GM19099 (cell line): ENCODE data around the gene TBC1D9.

Source experiments
- POLR2A ChIP-seq: IDR thresholded peaks from 3 replicates; pipeline ENCODE4 v1.6.1; 2011; ENCODE audit warnings: low read depth; ENCODE audit not compliant: insufficient read length; ENCODE audit errors: extremely low read depth

Gene TBC1D9

DNA sequence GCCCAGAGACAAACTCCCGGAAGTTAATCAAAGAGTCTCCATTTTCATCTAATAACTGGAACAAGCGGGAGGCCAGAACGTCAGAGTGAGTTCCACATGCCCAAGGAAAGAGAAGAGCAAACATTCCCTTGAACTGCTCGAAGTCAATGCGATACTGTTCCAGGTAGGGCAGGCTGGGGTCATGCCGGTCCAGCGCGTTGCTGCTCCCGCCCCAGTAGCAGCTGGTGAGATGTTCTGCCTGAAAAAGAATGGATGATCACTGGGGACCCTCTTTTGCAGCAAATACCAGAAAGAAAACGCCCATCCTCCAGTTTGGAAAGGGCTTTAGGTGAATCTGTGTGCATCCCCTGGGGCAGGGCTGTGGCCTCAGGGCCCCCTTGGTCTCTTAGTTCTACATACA lies 122.2 kb downstream of the TBC1D9 start:
- no peak for TF ChIP-seq POLR2A

DNA sequence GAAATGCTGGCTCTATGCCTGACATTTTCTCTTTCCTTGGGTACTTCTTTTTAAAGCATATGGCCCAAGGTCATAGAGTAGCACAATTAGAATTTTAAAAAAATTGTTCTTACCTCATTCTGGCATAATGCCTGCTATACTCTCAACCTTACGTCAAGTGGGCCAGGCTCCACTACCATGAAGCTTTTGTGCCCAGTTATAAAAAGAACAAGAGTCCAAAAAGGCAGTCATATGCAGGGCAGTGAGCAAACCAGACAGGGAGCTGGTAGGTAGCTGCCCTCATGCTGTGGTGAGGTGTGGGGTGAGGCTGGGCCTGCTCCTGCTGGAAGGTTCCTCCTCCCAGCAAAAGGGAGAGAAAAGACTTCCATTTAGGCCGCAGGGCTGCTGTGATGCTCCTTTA lies 123.1 kb downstream of the TBC1D9 start:
- TF ChIP-seq POLR2A: no peak

DNA sequence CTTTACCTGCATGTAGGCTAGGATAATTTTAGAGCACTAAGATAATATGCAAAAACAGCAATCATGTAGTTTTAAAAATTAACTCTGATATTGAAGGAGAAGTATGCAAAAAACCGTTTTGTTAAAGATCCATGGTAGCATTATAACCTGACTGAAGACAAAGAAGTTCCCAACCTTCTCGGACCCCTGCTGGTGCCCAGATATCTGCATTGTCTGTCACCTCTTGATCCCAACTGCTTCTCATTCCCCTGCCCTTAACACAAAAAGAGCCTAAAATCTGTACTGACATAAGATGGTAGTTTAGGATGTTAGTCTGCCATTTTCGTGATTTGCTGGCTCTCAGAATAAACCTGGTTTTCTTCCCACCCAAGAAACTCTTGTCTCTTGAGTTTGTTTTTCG lies 125.9 kb downstream of the TBC1D9 start:
- no peak for TF ChIP-seq POLR2A

DNA sequence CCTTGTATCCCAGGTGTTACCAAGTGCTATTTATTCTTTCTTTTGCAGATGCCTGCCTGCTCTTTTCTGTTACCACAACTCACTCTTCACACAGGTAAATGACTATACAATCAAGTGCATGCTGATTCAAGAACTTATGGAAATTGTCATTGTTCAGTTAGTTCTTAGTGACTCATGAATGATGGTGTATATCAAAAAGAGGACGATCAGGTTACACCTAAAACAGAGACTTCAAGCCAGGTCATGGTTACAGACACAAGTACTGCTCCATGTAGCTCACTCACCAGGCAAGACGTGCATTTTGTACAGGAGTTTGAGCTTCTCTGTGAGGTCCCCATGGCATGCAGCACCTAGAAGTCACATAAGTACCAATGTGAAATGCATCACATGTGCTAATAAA lies 128.2 kb downstream of the TBC1D9 start:
- TF ChIP-seq POLR2A: no peak

DNA sequence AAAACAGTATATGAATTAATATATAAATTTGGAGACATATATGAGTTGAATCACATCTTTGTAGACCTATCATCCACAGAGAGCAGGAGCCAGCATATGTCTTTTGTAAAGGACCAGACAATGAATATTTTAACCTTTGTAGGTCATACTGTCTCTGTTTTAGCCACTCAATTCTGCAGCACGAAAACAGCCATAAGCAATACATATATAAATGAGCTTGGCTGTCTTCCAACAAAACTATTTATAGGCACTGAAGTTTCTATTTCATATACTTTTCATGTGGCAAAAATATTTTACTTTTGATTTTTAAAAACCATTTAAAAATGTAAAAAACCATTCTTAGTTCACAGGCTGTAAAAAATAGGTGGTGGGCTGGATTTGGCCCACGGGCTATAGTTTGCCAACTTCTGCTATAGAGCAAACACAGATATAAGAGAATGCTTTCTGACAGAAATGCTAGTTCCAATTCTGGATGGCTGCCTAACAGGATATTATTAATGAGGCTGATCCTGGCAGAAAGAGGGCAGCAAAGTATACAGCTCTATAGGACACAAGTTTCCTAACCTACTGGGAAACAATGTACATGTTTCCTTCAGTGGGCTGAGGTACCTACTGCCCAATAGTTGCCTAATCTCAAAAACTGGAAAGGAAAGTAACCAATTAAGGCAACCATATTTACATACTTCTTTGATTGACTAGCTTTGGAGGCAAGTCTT lies 129.4 kb downstream of the TBC1D9 start:
- TF ChIP-seq POLR2A: no peak

DNA sequence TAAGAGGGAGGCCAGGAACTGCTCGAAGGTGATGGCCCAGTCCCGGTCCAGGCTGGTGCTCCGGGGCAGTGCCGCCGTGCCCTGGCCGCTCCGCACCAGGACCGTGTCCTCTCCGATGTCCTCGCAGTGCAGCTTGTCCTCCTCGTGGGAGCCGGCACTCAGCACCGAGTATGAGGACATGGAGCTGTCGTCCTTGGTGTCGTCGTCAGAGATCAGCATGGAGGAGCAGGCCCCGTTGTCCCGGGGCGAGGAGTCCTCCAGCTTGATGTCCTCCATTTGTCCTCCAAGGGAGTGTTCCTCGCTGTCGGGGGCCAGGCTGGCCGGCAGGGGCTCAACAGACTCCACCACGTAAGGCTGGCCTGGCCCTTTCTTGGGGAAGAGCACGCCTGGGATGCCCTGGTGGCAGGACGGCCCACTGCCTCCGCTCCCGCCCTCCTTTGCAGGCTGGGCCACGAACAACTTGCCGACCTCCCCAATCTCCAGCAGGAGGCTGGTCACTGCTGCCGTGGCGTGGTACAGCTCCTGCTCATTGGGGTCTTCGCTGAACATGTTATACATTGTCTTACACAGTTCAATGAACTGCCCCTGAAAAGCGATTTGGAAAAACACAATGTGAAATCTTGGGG lies 133.7 kb downstream of the TBC1D9 start:
- TF ChIP-seq POLR2A: no peak

DNA sequence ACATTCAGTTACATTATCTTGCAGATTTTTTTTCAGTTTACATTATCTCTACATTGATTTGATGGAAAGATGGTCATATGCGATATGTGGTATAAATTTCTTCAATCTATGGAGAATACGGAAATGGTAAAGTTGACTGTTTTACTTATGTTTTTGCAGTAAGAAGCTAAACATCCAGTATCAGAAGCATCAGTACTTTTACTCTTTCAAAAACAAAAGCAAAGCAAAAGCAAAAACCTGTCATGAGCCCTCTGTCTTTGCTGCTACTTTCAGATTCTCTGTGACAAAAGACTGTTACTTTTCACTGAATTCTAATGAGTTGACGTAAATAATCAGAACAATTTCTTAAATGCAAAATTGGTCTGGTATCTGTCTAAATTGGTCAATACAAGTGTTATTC lies 135.0 kb downstream of the TBC1D9 start:
- no peak for TF ChIP-seq POLR2A

DNA sequence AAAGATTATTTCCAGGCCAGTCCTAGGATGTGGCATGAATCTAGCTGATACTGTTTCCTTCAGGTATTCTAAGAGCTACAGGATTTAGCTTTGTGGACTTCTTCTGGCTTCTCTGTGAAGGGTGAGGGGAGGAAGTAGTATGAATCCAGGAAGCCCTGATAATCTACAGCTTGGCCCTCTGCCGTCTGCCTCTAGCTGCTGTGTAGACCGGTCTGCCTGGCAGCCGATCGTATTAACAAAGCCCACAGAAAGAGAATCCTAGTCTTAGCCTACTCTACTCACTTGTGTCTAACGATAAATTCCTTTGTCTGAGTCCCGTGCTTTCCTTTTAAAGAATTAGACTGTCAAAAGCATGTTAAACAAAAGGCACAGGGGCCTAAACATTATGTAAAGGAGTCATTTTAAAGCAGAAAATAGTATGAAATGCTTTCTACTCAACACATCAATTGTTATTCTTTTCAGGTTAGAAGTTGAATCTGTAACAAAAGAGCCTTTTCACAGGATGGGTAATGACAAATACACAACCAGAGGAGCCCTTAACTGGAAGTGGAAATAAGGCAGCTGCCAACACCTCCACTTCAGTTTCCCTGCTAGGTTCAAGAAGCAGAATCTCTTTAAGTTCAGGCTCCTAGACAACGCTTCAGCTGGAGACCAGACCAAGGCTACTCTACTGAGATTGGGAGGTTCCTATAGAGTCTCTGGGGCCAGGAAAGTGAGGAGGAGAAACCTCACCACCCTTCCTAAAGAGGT lies 138.5 kb downstream of the TBC1D9 start:
- no peak for TF ChIP-seq POLR2A

DNA sequence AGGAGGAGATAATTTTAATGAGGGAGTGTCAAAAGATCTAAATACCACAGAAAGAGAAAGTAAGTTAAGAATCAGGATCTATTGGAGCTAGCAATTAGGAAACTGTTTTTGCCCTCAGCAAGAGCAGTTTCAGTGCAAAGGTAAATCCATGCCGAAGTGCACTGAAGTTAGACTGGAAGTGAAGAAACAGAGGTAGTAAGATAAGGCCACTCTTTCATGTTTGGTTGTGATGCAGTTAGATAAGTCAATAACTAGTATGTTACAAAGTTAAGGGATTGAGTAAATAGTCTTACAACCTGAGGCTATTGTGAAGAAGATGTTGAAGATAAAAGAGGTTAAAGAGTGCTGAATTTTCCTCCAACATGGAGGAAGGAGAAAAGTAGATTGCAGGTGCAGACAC lies 140.7 kb downstream of the TBC1D9 start:
- TF ChIP-seq POLR2A: no peak

DNA sequence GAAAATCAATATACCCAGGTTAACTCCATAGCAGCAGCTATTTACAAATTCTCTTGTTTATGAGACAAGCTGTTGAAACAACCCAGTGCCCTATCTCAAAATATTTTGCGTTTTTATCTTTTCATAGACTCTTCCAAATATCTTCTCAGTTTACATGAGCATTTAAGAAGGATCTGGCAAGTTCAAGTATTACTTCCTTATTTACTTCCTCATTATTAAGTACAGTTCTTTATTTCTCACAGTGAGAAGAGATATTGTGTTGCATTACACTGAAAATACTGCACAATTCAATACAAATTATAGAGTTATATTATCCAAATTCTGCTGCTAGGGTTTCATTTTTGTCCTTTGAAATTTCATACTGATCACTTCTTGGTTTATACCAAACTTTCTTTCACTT lies 143.8 kb downstream of the TBC1D9 start:
- TF ChIP-seq POLR2A: no peak

DNA sequence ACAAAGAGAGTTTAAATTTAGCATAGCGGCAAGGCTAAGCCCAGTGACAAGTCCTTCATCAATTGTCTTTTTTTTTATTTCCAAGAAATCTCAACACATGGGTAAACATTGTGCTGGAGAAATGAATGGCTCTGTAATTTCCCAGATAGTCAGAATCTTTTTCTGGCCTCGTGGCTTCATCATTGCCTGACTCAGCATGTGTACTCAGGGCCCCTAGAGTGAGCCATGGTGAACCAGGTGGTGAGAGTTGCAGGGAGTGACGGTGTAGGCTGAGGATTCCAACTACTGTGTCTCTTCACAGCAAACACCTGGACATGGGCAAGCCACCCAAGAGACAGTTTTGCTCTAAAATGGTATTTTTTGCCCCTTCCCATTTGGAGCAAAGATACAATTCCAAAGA lies 144.3 kb downstream of the TBC1D9 start:
- TF ChIP-seq POLR2A: no peak

DNA sequence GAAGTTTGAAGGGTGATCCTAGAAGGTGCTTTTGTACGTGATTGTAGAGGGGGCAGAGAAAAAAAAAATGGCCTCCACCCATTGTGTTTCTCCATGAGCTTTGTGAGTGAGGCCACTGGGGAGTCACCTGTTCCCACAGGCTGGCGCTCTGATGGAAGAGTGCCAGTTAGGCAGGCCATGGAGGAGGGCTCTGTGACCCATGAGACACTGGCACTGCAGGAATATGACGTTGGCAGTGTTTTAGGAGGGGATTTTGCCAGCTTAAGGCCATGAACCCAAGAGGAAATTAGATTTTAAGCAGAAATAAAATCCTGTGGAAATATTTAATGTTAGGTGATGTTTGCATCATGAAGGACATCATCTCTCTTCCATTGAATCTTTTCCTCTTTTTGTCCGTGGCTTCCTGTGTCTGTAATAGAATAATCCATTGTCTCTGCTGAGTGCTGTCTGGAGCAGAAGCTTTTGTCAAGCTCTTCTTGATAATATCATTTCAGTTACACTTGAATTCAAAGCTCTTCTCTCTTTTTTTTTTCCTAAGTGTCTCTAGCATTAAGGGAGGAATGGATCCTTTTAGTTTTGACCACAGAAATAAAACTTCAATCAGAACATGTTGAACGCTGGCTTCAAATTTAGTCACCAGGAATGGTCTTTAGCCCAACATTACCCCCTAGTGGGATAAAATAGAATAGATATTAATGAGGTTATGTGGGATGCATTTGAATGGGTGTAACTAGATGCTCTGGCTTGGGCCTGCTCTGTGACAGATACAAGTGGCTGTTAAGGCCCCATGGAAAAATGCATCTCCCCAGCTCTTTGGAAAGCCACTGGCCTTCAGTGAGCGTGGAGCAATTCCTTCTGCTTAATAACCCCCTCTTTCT lies 146.4 kb downstream of the TBC1D9 start:
- no peak for TF ChIP-seq POLR2A

DNA sequence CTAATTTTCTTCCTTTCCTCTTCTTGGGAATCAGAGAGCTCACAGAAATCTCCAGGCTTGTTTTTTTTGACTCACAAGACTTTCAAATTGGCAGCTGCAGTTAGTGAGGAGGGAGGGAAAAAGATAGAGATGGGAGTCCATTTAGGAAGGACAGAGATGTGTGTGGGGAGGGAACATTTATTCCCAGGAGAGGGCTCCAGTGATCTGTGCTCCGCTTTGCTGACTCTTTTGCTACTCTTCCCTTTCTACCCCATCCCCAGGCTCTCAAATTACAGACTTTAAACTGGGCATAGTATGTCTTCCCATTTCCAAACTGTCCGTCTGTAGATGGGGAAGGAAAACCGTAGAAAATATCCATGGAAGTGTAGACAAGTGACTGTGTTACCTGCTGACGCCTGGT lies 148.3 kb downstream of the TBC1D9 start:
- TF ChIP-seq POLR2A: no peak

DNA sequence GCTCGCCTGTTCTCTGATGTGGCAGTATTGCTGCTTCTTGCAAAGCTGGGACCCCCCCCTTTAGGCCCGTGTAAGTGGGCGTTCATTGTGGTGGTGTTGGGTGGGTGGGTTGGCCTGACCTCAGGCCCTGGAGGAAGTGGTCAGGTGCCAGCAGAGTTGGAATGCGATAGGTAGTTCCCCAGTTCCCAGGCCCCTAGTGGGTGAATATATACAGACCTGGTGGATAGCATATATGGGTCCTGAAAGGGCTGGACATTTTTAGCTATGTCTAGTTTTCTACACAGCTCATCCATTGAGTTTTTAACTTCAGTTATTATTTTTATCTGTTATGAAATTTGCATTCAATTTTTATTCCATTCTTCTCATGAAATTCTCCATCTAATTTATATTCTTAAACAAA lies 151.6 kb downstream of the TBC1D9 start:
- TF ChIP-seq POLR2A: no peak

DNA sequence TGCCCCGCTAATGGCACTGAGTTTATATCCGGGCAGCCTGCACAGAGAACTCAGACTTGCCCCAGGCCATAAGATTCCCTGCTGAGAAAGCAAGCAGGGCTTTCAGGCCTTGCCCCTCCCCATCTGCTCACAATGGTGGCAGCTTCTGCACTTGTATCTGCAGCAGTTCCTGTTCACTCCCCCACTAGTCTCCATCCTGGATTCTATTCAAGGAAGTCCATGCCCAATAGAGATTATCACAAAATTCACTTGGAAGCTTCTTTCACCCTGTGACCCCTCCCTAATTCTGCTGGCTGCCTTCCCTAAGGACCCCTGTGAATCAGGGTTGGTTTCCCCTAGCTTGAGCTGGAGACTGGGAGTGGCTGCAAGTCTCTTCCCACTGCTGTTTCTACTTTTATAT lies 152.9 kb downstream of the TBC1D9 start:
- TF ChIP-seq POLR2A: no peak
